GM18951 (cell line): Measurements from ENCODE around the gene UBE3B.
"Not testable (repeated sequence)": the region's sequence is repeated elsewhere in the genome, so short reads cannot be mapped to it uniquely, and the experiment has no call there.

Source experiments
- POLR2A ChIP-seq: IDR thresholded peaks from 4 replicates; pipeline ENCODE4 v1.6.1; 2011; ENCODE audit warnings: mild to moderate bottlenecking; ENCODE audit not compliant: insufficient read length, insufficient read depth; ENCODE audit errors: extremely low read depth
- in situ Hi-C: fragments of 300-500 bp; cut with MboI; formaldehyde crosslinking; loops from one replicate; pipeline ENCODE4 v1.12.0; 2022; ENCODE audit warnings: low sequenced_read_pairs, mixed read lengths, inconsistent platforms; ENCODE audit not compliant: unreplicated experiment

The UBE3B gene

DNA sequence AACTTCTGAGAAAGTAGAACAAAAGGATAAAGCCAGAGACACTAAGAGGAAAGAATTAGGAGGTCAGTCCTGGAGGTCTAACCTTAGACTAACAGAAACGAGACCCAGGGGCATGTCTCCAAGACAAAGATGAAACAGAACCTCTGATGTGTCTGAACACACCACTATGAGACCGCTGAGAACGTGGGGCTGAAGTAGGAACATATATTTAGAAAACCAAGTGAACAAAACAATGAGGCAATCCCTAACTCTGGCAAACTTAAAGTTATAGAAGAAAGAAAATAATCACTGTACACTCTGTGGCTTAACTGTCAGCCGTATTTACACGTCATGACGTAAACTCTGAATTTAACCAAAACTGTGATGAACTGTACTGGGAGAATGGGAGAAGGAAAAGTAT is 18.2 kb upstream of the UBE3B start:
- in situ Hi-C loops, result no loop called here
- no peak for TF ChIP-seq POLR2A

DNA sequence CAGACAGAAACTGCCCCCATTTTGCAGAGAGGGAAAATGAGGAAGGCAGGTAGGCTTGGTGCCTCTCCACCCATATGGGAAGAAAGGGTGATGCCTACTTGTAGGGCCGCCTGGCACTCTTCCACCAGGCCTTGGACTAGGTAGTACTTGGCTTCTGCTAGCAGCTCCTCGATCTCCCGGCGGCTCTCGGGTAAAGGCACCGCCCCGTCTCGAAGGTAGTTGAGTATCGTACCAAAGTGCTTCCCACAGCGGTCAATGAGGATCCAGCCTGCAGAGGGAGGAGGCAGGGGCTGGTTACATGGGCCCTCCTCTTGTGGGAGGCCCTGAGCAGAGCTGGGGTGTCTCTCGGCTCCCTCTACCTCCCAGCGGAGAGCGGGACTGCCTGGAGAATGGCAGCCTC is 16.9 kb upstream of the UBE3B start:
- in situ Hi-C loops, result no loop called here
- no peak for TF ChIP-seq POLR2A

DNA sequence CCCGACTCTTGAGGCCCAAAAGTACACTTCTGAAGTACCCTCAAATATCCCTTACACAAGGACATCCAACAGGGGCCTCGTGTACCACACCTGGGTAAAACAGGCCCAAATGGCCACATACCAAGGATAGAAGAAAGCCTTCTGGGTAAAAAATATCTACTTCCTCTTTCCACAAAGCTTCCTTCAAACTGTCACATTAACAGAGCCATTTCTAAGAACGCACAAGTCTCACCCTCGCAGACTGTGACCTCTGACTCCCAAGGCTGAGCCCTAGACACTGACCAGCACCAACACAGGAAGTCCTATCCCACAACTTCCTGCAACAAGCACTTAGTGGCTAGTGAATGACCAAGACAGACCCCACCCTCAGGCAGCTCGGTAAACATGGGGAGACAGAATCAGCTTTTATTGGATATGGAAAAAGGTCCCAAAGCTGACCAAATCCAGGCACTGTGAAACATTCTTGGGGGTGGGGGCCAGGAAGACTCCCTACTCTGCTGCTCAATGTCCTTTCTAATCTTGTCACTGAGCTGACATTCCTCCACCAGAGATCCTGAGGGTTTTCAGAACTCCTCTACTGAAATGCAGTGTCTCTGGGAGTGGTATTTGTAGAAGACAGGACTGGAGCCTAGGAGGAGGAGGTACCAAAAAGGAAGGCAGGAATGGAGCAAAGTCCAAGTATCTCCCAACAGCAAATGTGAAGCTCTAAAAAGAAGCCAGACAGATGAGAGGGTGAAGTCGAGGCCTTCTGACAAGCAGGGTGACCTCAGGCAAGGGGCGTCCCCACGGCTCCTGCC is 16.2 kb upstream of the UBE3B start:
- no peak for TF ChIP-seq POLR2A
- in situ Hi-C loops, result no loop called here

DNA sequence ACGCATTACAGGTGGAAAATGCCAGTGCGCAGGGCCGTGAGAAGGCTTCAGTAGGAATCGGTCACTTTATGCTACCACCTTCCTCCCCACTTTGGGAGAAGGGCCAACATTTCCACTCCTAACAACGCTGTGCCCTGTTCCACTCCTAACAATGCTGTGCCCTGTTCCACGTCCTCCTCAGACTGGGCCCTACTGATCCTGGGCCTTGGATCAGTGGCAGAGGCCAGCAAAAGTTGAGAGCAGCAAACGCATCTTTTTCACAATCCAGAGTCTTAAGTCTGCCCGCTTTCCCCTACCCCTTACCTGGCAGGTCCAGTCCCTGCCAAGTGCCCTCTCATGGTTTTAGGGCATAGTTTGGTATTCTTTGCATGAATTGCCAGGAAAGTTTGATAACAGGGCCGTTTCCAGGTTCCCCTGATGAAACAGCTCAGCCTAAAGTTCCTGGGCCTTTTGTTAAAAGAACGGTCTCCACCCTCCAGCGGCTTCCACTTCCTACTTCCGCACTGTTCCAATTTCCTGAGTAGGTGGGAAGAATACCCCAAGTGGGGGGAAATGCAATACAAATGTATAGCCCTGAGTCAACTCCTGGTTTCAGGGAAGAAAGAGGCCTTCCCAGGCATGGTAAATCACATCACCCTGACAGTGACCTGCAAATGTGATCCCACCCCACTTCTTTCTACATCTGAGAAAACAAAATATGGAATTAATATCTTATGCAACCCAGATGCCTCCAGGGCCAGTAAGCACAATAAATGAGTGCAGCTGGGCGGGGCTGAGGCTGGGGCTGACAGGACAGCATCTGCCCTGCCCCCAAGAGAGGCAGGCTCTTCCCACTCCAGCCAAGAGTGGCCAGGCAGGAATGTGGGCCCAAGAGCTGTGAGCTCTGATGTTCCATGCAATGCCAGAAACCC is 15.3 kb upstream of the UBE3B start:
- no peak for TF ChIP-seq POLR2A
- in situ Hi-C loops, result no loop called here

DNA sequence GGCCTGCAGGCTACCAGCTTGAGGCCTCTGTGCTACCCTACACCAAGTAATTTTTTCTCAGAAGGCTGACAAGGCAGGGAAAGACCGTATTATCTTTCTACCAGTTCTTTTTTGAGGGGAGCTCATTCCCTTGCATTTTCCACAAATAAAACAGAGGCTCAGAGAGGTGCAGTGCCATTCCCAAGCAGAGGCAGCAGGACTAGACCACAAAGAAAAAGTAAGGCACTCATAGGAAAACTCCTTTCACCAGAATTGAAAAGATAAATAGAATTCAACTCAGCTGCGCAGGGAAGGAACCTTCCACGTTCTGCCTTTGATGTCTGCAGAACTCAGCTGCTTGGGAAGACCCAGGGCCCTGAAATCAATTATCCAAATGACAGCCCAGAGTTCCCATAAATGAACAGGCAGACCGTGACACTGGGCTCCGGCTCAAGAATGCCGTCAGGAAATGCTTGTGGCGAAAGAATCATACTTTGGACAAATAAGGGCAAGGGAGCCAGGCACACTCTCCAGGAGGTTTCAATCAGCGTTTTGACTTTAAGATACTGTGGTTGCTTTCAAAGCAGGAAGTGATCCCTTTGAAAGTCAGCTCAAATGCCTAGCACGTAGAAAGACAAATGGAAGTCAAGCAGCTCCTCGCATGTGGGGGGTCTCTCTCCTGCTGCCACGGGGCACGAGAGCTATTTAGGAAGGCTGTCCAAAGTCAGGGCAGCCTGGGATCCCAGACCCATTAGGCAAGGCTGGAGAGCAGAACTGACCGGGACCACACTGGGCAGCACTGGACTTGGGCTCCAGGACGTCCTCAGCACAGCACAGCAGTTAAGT is 14.4 kb upstream of the UBE3B start:
- in situ Hi-C loops, result no loop called here
- no peak for TF ChIP-seq POLR2A

DNA sequence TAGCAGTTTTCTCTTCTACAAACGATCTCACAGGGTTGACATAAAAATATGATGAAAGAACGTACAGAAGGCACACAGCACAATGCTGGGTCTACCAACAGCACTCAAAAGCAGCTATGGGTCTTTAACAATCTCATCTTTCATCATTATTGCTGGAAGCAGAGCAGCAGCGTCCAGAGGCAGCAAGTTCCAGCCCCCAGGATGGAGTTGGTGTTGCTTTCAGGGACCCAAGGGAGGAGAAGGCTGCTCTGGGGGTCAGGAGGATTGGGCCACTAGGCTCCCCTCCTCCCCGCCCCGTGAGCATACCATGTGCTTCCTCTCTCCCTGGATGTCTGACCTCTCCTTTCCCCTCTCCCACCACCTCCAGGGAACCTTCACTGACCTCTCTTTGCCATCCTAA is 13.7 kb upstream of the UBE3B start:
- no peak for TF ChIP-seq POLR2A
- in situ Hi-C loops, result no loop called here

DNA sequence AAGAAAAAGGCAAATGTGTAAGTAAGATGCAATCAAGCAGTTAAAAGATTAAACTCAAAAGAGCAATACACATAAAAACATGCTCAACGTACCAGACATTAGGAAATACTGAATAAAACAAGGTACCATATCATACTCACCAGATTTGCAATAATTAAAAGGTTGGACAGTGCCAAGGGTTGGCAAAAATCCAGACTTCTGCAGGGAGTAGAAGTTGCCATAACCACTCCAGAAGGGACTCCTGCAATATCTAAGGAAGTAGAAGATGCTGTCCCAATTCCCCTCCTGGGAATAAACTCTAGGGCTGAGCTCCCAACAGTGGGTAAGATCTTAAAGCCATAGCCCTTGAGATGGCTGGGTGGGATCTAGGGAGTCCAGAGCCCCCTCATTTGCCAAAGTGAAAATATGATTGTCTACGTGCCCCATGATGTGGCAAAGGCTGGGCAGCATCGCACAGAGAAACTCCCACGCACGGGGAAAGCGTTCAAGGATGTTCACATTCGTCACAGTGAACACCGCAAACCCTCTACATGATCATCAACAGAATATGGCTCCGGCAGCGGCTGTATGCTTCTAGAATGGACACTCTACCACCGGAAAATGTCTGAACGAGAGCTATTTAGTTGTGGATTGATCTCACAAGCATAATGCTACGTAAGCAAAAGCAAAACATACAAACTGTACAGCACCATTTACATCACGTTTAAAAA is 12.6 kb upstream of the UBE3B start:
- TF ChIP-seq POLR2A, result no peak
- in situ Hi-C loops, result no loop called here

DNA sequence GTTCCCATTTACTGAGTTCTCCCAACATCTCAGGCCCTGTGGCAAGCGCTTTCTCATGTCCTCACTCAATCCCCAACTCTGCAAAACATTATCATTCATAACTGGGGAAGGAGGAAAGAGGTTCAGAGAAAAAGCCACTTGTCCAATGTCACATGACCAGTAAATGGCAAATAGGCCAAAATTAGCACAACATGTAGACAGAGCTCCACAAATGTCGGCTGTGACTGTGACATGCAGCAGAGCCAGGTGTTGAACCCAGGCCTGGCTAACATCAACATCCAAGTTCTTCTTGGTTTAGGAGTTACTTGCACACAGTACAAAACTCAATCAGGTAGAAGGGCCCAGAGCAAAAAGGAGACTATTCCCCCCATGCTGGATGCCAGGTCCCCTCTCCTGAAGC is 11.1 kb upstream of the UBE3B start:
- no peak for TF ChIP-seq POLR2A
- in situ Hi-C loops, result no loop called here

DNA sequence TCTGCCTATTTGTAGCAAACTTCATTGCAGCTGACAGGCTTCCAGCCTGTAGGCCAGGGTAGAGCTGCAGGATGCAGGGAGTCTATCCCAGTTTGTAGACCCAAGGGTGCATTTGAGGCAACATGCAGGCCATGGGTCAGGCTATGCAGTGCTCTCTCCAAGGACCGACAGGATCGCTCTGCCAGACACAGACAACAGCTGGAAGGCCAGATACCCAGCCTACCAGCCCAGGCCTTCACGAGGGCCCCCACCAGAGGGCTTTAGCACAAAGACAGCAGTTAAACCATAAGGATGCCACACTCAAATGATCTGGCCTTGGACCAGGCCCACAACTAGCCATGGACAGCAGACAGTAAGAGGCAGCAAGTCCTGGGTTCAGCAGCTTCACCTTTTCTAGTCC is 10.6 kb upstream of the UBE3B start:
- no peak for TF ChIP-seq POLR2A
- in situ Hi-C loops, result no loop called here

DNA sequence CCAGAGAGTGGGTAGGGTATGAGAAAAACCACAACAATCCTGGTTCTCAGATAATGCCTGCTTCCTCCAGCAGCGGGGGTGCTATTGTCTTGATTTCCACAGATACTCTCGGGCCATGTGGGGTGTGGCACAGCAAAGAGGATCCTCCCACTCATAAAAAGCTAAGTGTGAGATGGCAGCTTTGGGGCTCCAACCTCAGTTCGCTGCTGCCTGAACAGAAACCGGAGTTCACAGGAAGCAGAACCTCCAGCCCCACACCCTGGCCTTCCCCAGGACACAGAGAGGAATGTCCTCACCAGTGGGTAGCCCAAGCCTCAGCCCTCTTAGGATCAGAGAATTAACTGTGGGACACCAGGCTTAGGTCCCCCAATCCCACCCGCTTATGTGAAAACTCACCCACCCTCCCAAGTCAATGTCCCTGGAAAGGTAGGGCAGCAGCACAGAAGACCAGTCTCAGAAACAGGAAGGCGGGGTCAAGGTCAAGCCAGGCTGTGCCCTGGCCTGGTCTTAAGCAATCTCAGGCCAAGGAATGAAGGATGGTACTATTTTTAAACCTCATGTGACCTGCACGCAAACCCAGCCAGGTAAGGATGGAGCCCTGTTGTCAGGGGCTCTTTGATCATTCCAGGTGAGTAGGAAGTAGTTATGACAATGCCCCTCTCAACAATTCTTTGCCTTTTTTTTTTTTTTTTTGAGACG is 9.3 kb upstream of the UBE3B start:
- in situ Hi-C loops, result no loop called here
- TF ChIP-seq POLR2A, result no peak

DNA sequence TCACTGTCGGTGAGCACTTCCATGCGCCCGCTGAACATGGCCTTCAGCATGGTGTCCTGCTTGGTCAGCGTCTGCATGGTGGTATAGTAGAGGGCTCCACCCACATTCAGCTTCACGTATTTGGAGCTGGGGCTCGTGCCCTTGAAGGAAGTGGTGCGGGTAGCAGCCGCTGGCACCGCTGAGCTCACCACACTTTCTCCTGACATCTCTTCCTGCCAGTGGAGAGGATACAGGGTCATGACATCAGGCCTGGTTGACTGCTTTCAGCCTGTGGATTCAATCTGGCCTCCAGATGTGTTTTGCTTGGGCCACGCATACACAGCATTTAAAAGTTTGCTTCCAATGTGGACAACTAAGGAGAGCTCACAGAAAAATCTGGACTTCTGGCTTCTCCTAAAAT is 7.9 kb upstream of the UBE3B start:
- TF ChIP-seq POLR2A, result no peak
- in situ Hi-C loops, result no loop called here

DNA sequence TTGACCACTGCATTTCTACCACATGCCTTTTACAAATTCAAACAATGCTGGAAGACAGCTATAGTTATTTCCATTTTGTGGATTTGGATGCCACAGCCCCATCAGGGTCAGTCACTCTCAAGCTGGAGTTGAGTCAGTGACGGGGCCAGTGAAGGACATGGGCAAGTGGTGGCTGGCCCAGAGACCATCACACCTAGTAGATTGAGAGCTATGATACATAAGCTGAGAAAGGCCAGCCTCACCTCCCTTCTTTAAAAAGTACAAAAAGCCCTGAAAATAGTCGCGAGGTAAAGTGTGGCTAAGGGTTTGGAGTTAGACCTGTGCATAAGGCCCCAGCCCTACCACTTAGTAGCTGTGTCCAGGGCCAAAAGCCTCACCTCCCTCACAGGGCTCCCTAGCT is 4.4 kb upstream of the UBE3B start:
- no peak for TF ChIP-seq POLR2A
- in situ Hi-C loops, result no loop called here

DNA sequence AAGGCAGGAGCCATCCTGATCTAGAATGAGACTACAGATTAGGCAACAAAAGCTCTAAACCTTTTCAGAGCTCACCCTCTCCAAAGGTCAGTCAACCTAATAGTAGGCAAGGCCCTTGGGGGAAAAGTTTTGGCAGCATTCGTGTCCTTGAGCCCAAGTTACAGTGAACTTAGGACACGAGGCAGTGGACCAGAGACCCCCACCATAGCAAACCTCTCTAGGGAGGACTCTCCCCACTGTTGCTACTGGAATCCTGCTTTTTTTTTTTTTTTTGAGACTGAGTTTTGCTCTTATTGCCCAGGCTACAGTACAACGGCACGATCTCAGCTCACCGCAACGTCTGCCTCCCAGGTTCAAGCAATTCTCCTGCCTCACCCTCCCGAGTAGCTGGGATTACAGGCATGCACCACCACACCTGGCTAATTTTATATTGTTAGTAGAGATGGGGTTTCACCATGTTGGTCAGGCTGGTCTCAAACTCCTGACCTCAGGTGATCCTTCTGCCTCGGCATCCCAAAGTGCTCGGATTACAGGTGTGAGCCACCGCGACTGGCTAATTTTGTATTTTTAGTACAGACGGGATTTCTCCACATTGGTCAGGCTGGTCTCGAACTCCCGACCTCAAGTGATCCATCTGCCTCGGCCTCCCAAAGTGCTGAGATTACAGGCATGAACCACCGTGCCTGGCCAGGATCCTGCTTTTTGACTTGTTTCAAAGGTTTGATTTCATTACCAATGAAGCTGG is 3.7 kb upstream of the UBE3B start:
- in situ Hi-C loops, result not testable (repeated sequence)
